ENCODE data around the gene ADAMTS10. TPM values are rescaled to one million over a fixed set of nuclear protein-coding genes. Genes with fewer than 3 reads are reported as not detected.

The ADAMTS10 gene
- total and polyA plus RNA-seq, 2 experiments from 2014 or later: 15.8 to 22.1 TPM

- TF ChIP-seq EZH2 (IDR thresholded peaks at IDR 0.05; ENCODE audit: borderline replicate concordance): no peak
- no peak for TF ChIP-seq EZH2phosphoT487 (IDR thresholded peaks at IDR 0.05; ENCODE audit: low read depth, severe bottlenecking, unreplicated experiment)
- TF ChIP-seq CTCF (IDR thresholded peaks at IDR 0.05; ENCODE audit: poor library complexity): no peak
- no peak for DNase-seq (ENCODE audit: low spot score)
- Histone ChIP-seq H3K4me3 (no peak overlapping the region), H3K36me3 (replicated peaks; ENCODE audit: insufficient read depth, low read depth) (no peaks in the 10 kb centered on the region), H3K27ac (no peak overlapping the region), H3K79me2 (no peaks in the 10 kb centered on the region), H3K9me3 (ENCODE audit: low read depth) (no peaks in the 10 kb centered on the region), H3K4me2 (peak overlapping the region; percentile 49), H4K20me1 (ENCODE audit: insufficient read depth, poor library complexity, severe bottlenecking) (no peaks in the 10 kb centered on the region), H3K4me1 (ENCODE audit: insufficient read depth) (peaks cover 7% of the 10 kb centered on the region), H2AFZ (no peak overlapping the region), H3K9me2 (replicated peaks; ENCODE audit: insufficient read depth) (no peaks in the 10 kb centered on the region), H3K27me3 (no peaks in the 10 kb centered on the region)
- 27% methylated on average over 6 of the region's 6 CpGs for WGBS (ENCODE audit: low lambda C conversion rate, missing lambda C conversion rate)
Observed at GRCh38 chr19:8630796-8631424, 20.4 kb upstream of the ADAMTS10 start.

- H4K20me1 ChIP-seq (ENCODE audit: insufficient read depth, poor library complexity, severe bottlenecking): no peaks in the 10 kb centered on the region
- no peaks in the 10 kb centered on the region for H3K9me2 ChIP-seq (replicated peaks; ENCODE audit: insufficient read depth)
- H2AFZ ChIP-seq: no peak within 1 kb of the TSS
- no peaks in the 10 kb centered on the region for H3K36me3 ChIP-seq (replicated peaks; ENCODE audit: insufficient read depth, low read depth)
- DNase-seq (ENCODE audit: low spot score): no peak
- no peak for TF ChIP-seq EZH2phosphoT487 (IDR thresholded peaks at IDR 0.05; ENCODE audit: low read depth, severe bottlenecking, unreplicated experiment)
- no peak for TF ChIP-seq CTCF (IDR thresholded peaks at IDR 0.05; ENCODE audit: poor library complexity)
- no peak for TF ChIP-seq EZH2 (IDR thresholded peaks at IDR 0.05; ENCODE audit: borderline replicate concordance)
- no peak within 1 kb of the TSS for H3K27ac ChIP-seq
- no peaks in the 10 kb centered on the region for H3K27me3 ChIP-seq
- peak within 1 kb of the TSS; percentile 49 for H3K4me2 ChIP-seq
- WGBS (ENCODE audit: low lambda C conversion rate, missing lambda C conversion rate): 87% methylated on average over 11 of the region's 11 CpGs
- no peaks in the 10 kb centered on the region for H3K79me2 ChIP-seq
- peaks cover 7% of the 10 kb centered on the region for H3K4me1 ChIP-seq (ENCODE audit: insufficient read depth)
- H3K4me3 ChIP-seq: no peak within 1 kb of the TSS
- no peaks in the 10 kb centered on the region for H3K9me3 ChIP-seq (ENCODE audit: low read depth)
Observed at GRCh38 chr19:8629996-8630683, 19.6 kb upstream of the ADAMTS10 start, which contains the start of gene NFILZ. NFILZ (plus strand) TSS chr19:8630633; CDS start chr19:8676766, 46,133 bp downstream.

- Histone ChIP-seq H3K4me3 (no peak overlapping the region), H2AFZ (no peak overlapping the region), H3K4me1 (ENCODE audit: insufficient read depth) (peaks cover 7% of the 10 kb centered on the region), H3K9me3 (ENCODE audit: low read depth) (no peaks in the 10 kb centered on the region), H3K79me2 (no peaks in the 10 kb centered on the region), H3K9me2 (replicated peaks; ENCODE audit: insufficient read depth) (no peaks in the 10 kb centered on the region), H3K27ac (no peak overlapping the region), H3K4me2 (no peak overlapping the region), H3K27me3 (no peaks in the 10 kb centered on the region), H3K36me3 (replicated peaks; ENCODE audit: insufficient read depth, low read depth) (no peaks in the 10 kb centered on the region), H4K20me1 (ENCODE audit: insufficient read depth, poor library complexity, severe bottlenecking) (no peaks in the 10 kb centered on the region)
- TF ChIP-seq EZH2 (IDR thresholded peaks at IDR 0.05; ENCODE audit: borderline replicate concordance) (no peak), EZH2phosphoT487 (IDR thresholded peaks at IDR 0.05; ENCODE audit: low read depth, severe bottlenecking, unreplicated experiment) (no peak), CTCF (IDR thresholded peaks at IDR 0.05; ENCODE audit: poor library complexity) (no peak)
- no peak for DNase-seq (ENCODE audit: low spot score)
- WGBS (ENCODE audit: low lambda C conversion rate, missing lambda C conversion rate): 77% methylated on average over 2 of the region's 2 CpGs
Observed at GRCh38 chr19:8629184-8629583, 18.7 kb upstream of the ADAMTS10 start.
